HCT116 (cell line): ENCODE measurements around the gene JPT1. TPM values are rescaled to one million over a fixed set of nuclear protein-coding genes. Genes with fewer than 3 reads are reported as not detected.

ENCODE experiments used
- ATAC-seq: fragments of 200-7000 bp; cut with Tn5 transposase; 2 replicates; pipeline ENCODE4 v1.9.1; 2020; ENCODE audit warnings: mild to moderate bottlenecking, moderate library complexity
- BruUV-seq: library from RNA; stranded (reverse); fragments of 400-500 nt; replicated peaks from 2 replicates; lab custom pipeline; 2021; lab: Mats Ljungman, UMichigan
- CTCF ChIA-PET: fragments of 300-600 bp; sonication (Branson Sonifier 250); formaldehyde crosslinking; loops from one replicate; lab custom pipeline; 2021; ENCODE audit warnings: antibody characterized with exemption; lab: Charles Lee
- POLR2A ChIA-PET: fragments of 300-600, 350-600 bp; sonication (Branson Sonifier 250); formaldehyde crosslinking; loops from one replicate; lab custom pipeline; 2021; ENCODE audit warnings: antibody characterized with exemption; lab: Charles Lee
- RAD21 ChIA-PET, 2 experiments: fragments of 300-600 bp; sonication (Branson Sonifier 250); formaldehyde crosslinking; loops; one replicate each; lab custom pipeline; 2023; ENCODE audit warnings: low total read pairs in 2 of 2; ENCODE audit not compliant: uncharacterized antibody in 2 of 2, unreplicated experiment in 2 of 2, low non-redundant PET in 1 of 2; lab: Charles Lee
- DNase-seq: peaks from one replicate; pipeline ENCODE4 v3.0.0-alpha.2; 2010; ENCODE audit warnings: low read depth, low spot score
- H2AFZ ChIP-seq: fragments of 200-600 bp; shearing (Covaris generic), sonication (generic); 2 replicates; pipeline ENCODE4 v1.6.1; 2017; ENCODE audit warnings: low read depth, mixed run types, mixed read lengths, antibody characterized with exemption, low read length; ENCODE audit not compliant: poor library complexity, severe bottlenecking
- H3K27ac ChIP-seq: 2 replicates; pipeline ENCODE4 v1.5.1; 2012; ENCODE audit warnings: low read depth, low read length
- H3K27me3 ChIP-seq: fragments of 200-600 bp; sonication (generic); 2 replicates; pipeline ENCODE4 v1.6.1; 2016; ENCODE audit warnings: mixed run types, low read length, mixed read lengths; ENCODE audit not compliant: insufficient read depth
- H3K36me3 ChIP-seq, 2 experiments: fragments of 200-500 bp in 1 of 2; fragments of 200-600 bp in 1 of 2; sonication (Bioruptor generic) in 1 of 2; sonication (generic) in 1 of 2; 2 replicates each; pipeline versions ENCODE4 v1.5.1 to v1.6.1; 2014 to 2016; ENCODE audit warnings: low read length in 2 of 2, inconsistent platforms in 1 of 2, mixed read lengths in 1 of 2, mixed run types in 1 of 2; ENCODE audit not compliant: insufficient read depth in 2 of 2, control insufficient read depth in 1 of 2
- H3K4me1 ChIP-seq, 2 experiments: fragments of 200-600 bp in 1 of 2; sonication (generic) in 1 of 2; 2 replicates each; pipeline versions ENCODE4 v1.5.1 to v1.6.1; 2012 to 2017; ENCODE audit warnings: low read length in 2 of 2, inconsistent platforms in 1 of 2, mild to moderate bottlenecking in 1 of 2, mixed read lengths in 1 of 2, mixed run types in 1 of 2, moderate library complexity in 1 of 2; ENCODE audit not compliant: insufficient read depth in 2 of 2, control insufficient read depth in 1 of 2
- H3K4me2 ChIP-seq: fragments of 200-600 bp; sonication (generic); 2 replicates; pipeline ENCODE4 v1.6.1; 2017; ENCODE audit warnings: mixed run types, low read length, mixed read lengths
- H3K4me3 ChIP-seq, 2 experiments: fragments of 200-600 bp in 1 of 2; sonication (generic) in 1 of 2; replicated peaks in 1 of 2; 2 replicates each; pipeline ENCODE4 v1.5.1; 2011 to 2016; ENCODE audit warnings: low read length in 2 of 2, control low read depth in 1 of 2, low read depth in 1 of 2, mild to moderate bottlenecking in 1 of 2, mixed read lengths in 1 of 2, mixed run types in 1 of 2
- H3K79me2 ChIP-seq: fragments of 200-600 bp; sonication (generic); 2 replicates; pipeline ENCODE4 v1.6.1; 2017; ENCODE audit warnings: mild to moderate bottlenecking, mixed run types, low read length, moderate library complexity, mixed read lengths; ENCODE audit not compliant: insufficient read depth
- H3K9ac ChIP-seq: fragments of 200-600 bp; sonication (generic); 2 replicates; pipeline ENCODE4 v1.6.1; 2016; ENCODE audit warnings: low read length, mixed read lengths
- H3K9me2 ChIP-seq: fragments of 200-600 bp; sonication (generic), shearing (Covaris generic); 2 replicates; pipeline ENCODE4 v1.6.1; 2017; ENCODE audit warnings: mixed run types, mild to moderate bottlenecking, moderate library complexity; ENCODE audit not compliant: insufficient read depth
- H3K9me3 ChIP-seq, 2 experiments: fragments of 200-500 bp in 1 of 2; fragments of 200-600 bp in 1 of 2; sonication (Bioruptor generic) in 1 of 2; sonication (generic) in 1 of 2; 2 replicates each; pipeline ENCODE4 v1.6.1; 2014 to 2017; ENCODE audit warnings: low read length in 2 of 2, mixed read lengths in 2 of 2, inconsistent platforms in 1 of 2, low read depth in 1 of 2, mild to moderate bottlenecking in 1 of 2, mixed run types in 1 of 2, moderate library complexity in 1 of 2; ENCODE audit not compliant: control insufficient read depth in 1 of 2, insufficient read depth in 1 of 2
- H4K20me1 ChIP-seq: fragments of 200-600 bp; sonication (generic), shearing (Covaris generic); 2 replicates; pipeline ENCODE4 v1.6.1; 2017; ENCODE audit warnings: mixed run types, mild to moderate bottlenecking, moderate library complexity; ENCODE audit not compliant: insufficient read depth
- ATF3 ChIP-seq: IDR thresholded peaks from 2 replicates; pipeline ENCODE4 v1.6.1; 2012
- CEBPB ChIP-seq: IDR thresholded peaks from 2 replicates; pipeline ENCODE4 v1.6.1; 2012; ENCODE audit warnings: low read depth
- CTCF ChIP-seq, 3 experiments: fragments of 200-600 bp in 1 of 3; sonication (generic) in 1 of 3; IDR thresholded peaks in 2 of 3; conservative IDR thresholded peaks in 1 of 3; 2 replicates each; pipeline ENCODE4 v1.5.1; 2012 to 2017; ENCODE audit warnings: low read depth in 2 of 3, low read length in 2 of 3, antibody characterized with exemption in 1 of 3, borderline replicate concordance in 1 of 3, control low read depth in 1 of 3, mild to moderate bottlenecking in 1 of 3, mixed read lengths in 1 of 3, mixed run types in 1 of 3, moderate library complexity in 1 of 3; ENCODE audit not compliant: insufficient read depth in 1 of 3
- ELF1 ChIP-seq: IDR thresholded peaks from 2 replicates; pipeline ENCODE4 v1.6.1; 2012; ENCODE audit warnings: low read depth, borderline replicate concordance
- EZH2 ChIP-seq: fragments of 200-600 bp; sonication (generic); IDR thresholded peaks from 2 replicates; pipeline ENCODE4 v1.6.1; 2017; ENCODE audit warnings: antibody characterized with exemption, mixed run types
- EZH2phosphoT487 ChIP-seq: fragments of 200-600 bp; IDR thresholded peaks from 2 replicates; pipeline ENCODE4 v1.6.1; 2018; ENCODE audit warnings: antibody characterized with exemption, borderline replicate concordance
- FOSL1 ChIP-seq: IDR thresholded peaks from 2 replicates; pipeline ENCODE4 v1.6.1; 2012; ENCODE audit warnings: low read depth
- JUND ChIP-seq: IDR thresholded peaks from 2 replicates; pipeline ENCODE4 v1.6.1; 2012
- MAX ChIP-seq: IDR thresholded peaks from 2 replicates; pipeline ENCODE4 v1.6.1; 2012
- POLR2A ChIP-seq: IDR thresholded peaks from 2 replicates; pipeline ENCODE4 v1.7.0; 2011; ENCODE audit warnings: borderline replicate concordance; ENCODE audit not compliant: insufficient read depth, insufficient read length; ENCODE audit errors: extremely low read depth
- POLR2AphosphoS5 ChIP-seq: IDR thresholded peaks from 2 replicates; pipeline ENCODE4 v1.6.1; 2011; ENCODE audit warnings: mild to moderate bottlenecking, low read depth, low read length, moderate library complexity
- REST ChIP-seq: IDR thresholded peaks from 2 replicates; pipeline ENCODE4 v1.6.1; 2012; ENCODE audit warnings: low read depth
- SIN3A ChIP-seq: IDR thresholded peaks from 2 replicates; pipeline ENCODE4 v1.6.1; 2012; ENCODE audit warnings: low read depth
- SP1 ChIP-seq: IDR thresholded peaks from 2 replicates; pipeline ENCODE4 v1.6.1; 2012; ENCODE audit warnings: low read depth
- SRF ChIP-seq: IDR thresholded peaks from 2 replicates; pipeline ENCODE4 v1.6.1; 2012; ENCODE audit warnings: low read depth
- YY1 ChIP-seq: IDR thresholded peaks from 2 replicates; pipeline ENCODE4 v1.6.1; 2011; ENCODE audit warnings: low read length, low read depth, moderate library complexity, mild to moderate bottlenecking; ENCODE audit not compliant: insufficient replicate concordance; ENCODE audit errors: extremely low read depth
- ZBTB33 ChIP-seq: IDR thresholded peaks from 2 replicates; pipeline ENCODE4 v1.6.1; 2011; ENCODE audit warnings: mild to moderate bottlenecking, low read length, moderate library complexity; ENCODE audit not compliant: insufficient replicate concordance; ENCODE audit errors: extremely low read depth
- ZFX ChIP-seq: fragments of 450-650 bp; IDR thresholded peaks from 2 replicates; pipeline ENCODE4 v1.6.1; 2017
- ZNF274 ChIP-seq: fragments of 200-500 bp; sonication (Bioruptor generic); IDR thresholded peaks from 2 replicates; pipeline ENCODE4 v1.6.1; 2014; ENCODE audit warnings: mild to moderate bottlenecking, low read depth, low read length, inconsistent platforms
- intact Hi-C: fragments of 100-400 bp; cut with micrococcal nuclease; formaldehyde crosslinking; loops from 2 replicates; pipeline ENCODE4 v1.10.0; 2022
- total RNA-seq: library from RNA; stranded (reverse); gene quantifications from one replicate; pipeline ENCODE4 v1.2.1, GENCODE V29; 2021; ENCODE audit not compliant: unreplicated experiment

The JPT1 gene
- total RNA-seq, 1 experiment from 2014 or later: 575 TPM

GRCh38 chr17:75191584-75191983 lies 37.3 kb upstream of the JPT1 start:
- BruUV-seq: no TSS peak

More at GRCh38 chr17:75191584-75191983, 37.3 kb upstream of the JPT1 start:
- Histone ChIP-seq H4K20me1 (no peaks in the 10 kb centered on the region), H3K4me1 (peaks cover 9 to 13% of the 10 kb centered on the region in 2 experiments), H3K36me3 (no peaks in the 10 kb centered on the region), H3K9me2 (no peaks in the 10 kb centered on the region), H2AFZ (no peak overlapping the region), H3K4me3 (no peak overlapping the region), H3K9me3 (no peaks in the 10 kb centered on the region), H3K9ac (no peak overlapping the region), H3K27me3 (no peaks in the 10 kb centered on the region)
- RAD21 ChIA-PET: no interaction called here
- DNase-seq: no peak
- POLR2A ChIA-PET: interaction anchor here (0.7 to 1.5 kb wide), 4 partner anchors 8 to 182 kb away, joined by 3 to 5 read pairs (median 4); partner anchors contain the start of gene SUMO2
- intact Hi-C loops: no loop called here
- TF ChIP-seq FOSL1: no peak
- TF ChIP-seq REST: no peak
- TF ChIP-seq JUND: no peak
- TF ChIP-seq SIN3A: no peak
- no peak for TF ChIP-seq YY1
- no peak for TF ChIP-seq MAX
- no peak for TF ChIP-seq SRF
- TF ChIP-seq SP1: no peak
- no peak for TF ChIP-seq EZH2phosphoT487
- TF ChIP-seq CTCF (IDR thresholded peaks at IDR 0.05 in 2 of 3, conservative IDR thresholded peaks at IDR 0.05 in 1 of 3; ENCODE audit: borderline replicate concordance in 1 of 3, insufficient read depth in 1 of 3, low read depth in 2 of 3, low read length in 2 of 3): no peak
- no peak for TF ChIP-seq ZNF274
- TF ChIP-seq ELF1: no peak
- TF ChIP-seq EZH2: no peak
- no peak for TF ChIP-seq CEBPB
- TF ChIP-seq ZFX: no peak
- TF ChIP-seq ZBTB33: no peak
- TF ChIP-seq ATF3: no peak
- no peak for TF ChIP-seq POLR2A
- no peak for TF ChIP-seq POLR2AphosphoS5
- TF ChIP-seq, all 23 proteins: peak for 0
- CTCF ChIA-PET: interaction anchor here (0.7 to 6.2 kb wide), 2 partner anchors 9 to 127 kb away, joined by 3 to 45 read pairs; no protein-coding TSS in a partner anchor
- no peak overlapping the region for H3K27ac ChIP-seq
- no peak for ATAC-seq
- no peak overlapping the region for H3K4me2 ChIP-seq
- H3K79me2 ChIP-seq: no peaks in the 10 kb centered on the region
